ENCODE results near the gene WFIKKN1. TPM values are rescaled to one million over a fixed set of nuclear protein-coding genes. Genes with fewer than 3 reads are reported as not detected.

Gene WFIKKN1
- total and polyA plus RNA-seq, 2 experiments from 2014 or later: 3.5 to 6.8 TPM

- Mint-ChIP-seq H3K27ac (no peak overlapping the region), H3K4me1 (peaks cover 3% of the 10 kb centered on the region; the same call in 2 of the 3 replicates), H3K4me3 (no peak overlapping the region), H3K36me3 (ENCODE audit: low read depth) (no peaks in the 10 kb centered on the region), H3K9me3 (no peaks in the 10 kb centered on the region), H3K27me3 (ENCODE audit: insufficient read depth, low read depth, poor library complexity) (peaks cover 8% of the 10 kb centered on the region)
- ATAC-seq (no peak), DNase-seq (ENCODE audit: low spot score) (no peak)
- H3K4me2 ChIP-seq: no peak overlapping the region
- H3K36me3 ChIP-seq (ENCODE audit: insufficient read depth): no peaks in the 10 kb centered on the region
- H3K27ac ChIP-seq (ENCODE audit: low read depth): no peak overlapping the region
- TF ChIP-seq CTCF (conservative IDR thresholded peaks at IDR 0.05; ENCODE audit: low read depth in 2 of 2): no peak
- no peaks in the 10 kb centered on the region for H3K9me2 ChIP-seq (ENCODE audit: insufficient read depth)
- H3K79me2 ChIP-seq (replicated peaks; ENCODE audit: insufficient read depth): peaks cover 17% of the 10 kb centered on the region; the same call in 1 of the 2 replicates
- H4K20me1 ChIP-seq (replicated peaks; ENCODE audit: insufficient read depth): no peaks in the 10 kb centered on the region; the same call in 1 of the 2 replicates
- H3K27me3 ChIP-seq (ENCODE audit: insufficient read depth): no peaks in the 10 kb centered on the region
- peaks cover 5% of the 10 kb centered on the region; the same call in 1 of the 2 replicates for H3K4me1 ChIP-seq (ENCODE audit: insufficient read depth)
- peaks cover 9% of the 10 kb centered on the region; the same call in 1 of the 2 replicates for H3F3A ChIP-seq (replicated peaks; ENCODE audit: low read depth)
- H2AFZ ChIP-seq: no peak overlapping the region
- no peak overlapping the region for H3K4me3 ChIP-seq
Observed at GRCh38 chr16:646679-647172, 15.9 kb downstream of the WFIKKN1 start.

DNA sequence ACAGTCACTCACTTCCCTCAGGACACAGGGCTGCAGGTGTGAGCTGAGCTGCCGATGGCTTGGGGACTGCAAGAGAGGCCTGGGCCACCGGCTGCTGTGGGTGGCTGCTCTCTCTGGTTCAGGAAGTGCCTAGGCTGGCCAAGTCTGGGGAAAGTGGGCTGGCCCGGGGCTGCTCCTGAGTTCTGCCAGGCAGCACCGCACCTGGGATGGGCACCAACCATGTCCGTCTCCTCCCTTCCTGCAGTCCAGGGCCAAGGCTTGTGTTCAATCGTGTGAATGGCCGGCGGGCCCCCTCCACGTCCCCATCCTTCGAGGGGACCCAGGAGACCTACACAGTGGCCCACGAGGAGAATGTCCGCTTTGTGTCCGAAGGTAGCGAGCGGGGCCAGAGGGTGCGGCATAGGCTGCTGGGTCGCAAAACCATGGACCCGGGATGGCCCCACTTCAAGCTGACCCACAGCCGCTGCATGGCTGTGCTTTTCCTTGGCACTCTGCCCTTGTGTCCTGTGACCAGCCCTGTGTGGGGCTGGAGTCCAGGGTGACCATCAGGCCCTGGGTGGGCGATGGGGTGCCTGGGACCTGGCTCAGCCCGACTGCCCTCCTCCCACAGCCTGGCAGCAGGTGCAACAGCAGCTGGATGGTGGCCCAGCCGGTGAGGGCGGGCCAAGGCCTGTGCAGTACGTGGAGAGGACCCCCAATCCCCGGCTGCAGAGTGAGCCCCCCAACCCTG is 16.6 kb downstream of the WFIKKN1 start:
- H3K4me2 ChIP-seq: no peak overlapping the region
- peaks cover 8% of the 10 kb centered on the region for H3K27me3 Mint-ChIP-seq (ENCODE audit: insufficient read depth, low read depth, poor library complexity)
- ATAC-seq: no peak
- TF ChIP-seq NANOG (IDR thresholded peaks at IDR 0.05; ENCODE audit: borderline replicate concordance) (no peak), EZH2phosphoT487 (IDR thresholded peaks at IDR 0.05; ENCODE audit: unreplicated experiment) (no peak), CTCF (conservative IDR thresholded peaks at IDR 0.05; ENCODE audit: low read depth in 2 of 2) (no peak), ZNF114 (CRISPR knock-in tag; IDR thresholded peaks at IDR 0.05) (no peak), ZNF331 (CRISPR knock-in tag; IDR thresholded peaks at IDR 0.05; ENCODE audit: low read depth) (no peak), EZH2 (IDR thresholded peaks at IDR 0.05; ENCODE audit: low read depth, unreplicated experiment) (no peak), CREB1 (CRISPR knock-in tag; IDR thresholded peaks at IDR 0.05; ENCODE audit: low read depth) (no peak)
- TF ChIP-seq, protein P1, sequence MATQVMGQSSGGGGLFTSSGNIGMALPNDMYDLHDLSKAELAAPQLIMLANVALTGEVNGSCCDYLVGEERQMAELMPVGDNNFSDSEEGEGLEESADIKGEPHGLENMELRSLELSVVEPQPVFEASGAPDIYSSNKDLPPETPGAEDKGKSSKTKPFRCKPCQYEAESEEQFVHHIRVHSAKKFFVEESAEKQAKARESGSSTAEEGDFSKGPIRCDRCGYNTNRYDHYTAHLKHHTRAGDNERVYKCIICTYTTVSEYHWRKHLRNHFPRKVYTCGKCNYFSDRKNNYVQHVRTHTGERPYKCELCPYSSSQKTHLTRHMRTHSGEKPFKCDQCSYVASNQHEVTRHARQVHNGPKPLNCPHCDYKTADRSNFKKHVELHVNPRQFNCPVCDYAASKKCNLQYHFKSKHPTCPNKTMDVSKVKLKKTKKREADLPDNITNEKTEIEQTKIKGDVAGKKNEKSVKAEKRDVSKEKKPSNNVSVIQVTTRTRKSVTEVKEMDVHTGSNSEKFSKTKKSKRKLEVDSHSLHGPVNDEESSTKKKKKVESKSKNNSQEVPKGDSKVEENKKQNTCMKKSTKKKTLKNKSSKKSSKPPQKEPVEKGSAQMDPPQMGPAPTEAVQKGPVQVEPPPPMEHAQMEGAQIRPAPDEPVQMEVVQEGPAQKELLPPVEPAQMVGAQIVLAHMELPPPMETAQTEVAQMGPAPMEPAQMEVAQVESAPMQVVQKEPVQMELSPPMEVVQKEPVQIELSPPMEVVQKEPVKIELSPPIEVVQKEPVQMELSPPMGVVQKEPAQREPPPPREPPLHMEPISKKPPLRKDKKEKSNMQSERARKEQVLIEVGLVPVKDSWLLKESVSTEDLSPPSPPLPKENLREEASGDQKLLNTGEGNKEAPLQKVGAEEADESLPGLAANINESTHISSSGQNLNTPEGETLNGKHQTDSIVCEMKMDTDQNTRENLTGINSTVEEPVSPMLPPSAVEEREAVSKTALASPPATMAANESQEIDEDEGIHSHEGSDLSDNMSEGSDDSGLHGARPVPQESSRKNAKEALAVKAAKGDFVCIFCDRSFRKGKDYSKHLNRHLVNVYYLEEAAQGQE (IDR thresholded peaks at IDR 0.05; ENCODE audit: unreplicated experiment): no peak

More for the DNA sequence above, 16.6 kb downstream of the WFIKKN1 start:
- Histone ChIP-seq H3K4me1 (ENCODE audit: insufficient read depth) (peaks cover 5% of the 10 kb centered on the region; the same call in 1 of the 2 replicates), H3K27ac (ENCODE audit: low read depth) (no peak overlapping the region), H2AFZ (no peak overlapping the region), H3K4me3 (no peak overlapping the region), H3F3A (replicated peaks; ENCODE audit: low read depth) (peaks cover 9% of the 10 kb centered on the region; the same call in 1 of the 2 replicates), H4K20me1 (replicated peaks; ENCODE audit: insufficient read depth) (no peaks in the 10 kb centered on the region; the same call in 1 of the 2 replicates), H3K9me2 (ENCODE audit: insufficient read depth) (no peaks in the 10 kb centered on the region), H3K27me3 (ENCODE audit: insufficient read depth) (no peaks in the 10 kb centered on the region), H3K36me3 (ENCODE audit: insufficient read depth) (no peaks in the 10 kb centered on the region), H3K79me2 (replicated peaks; ENCODE audit: insufficient read depth) (peaks cover 17% of the 10 kb centered on the region; the same call in 1 of the 2 replicates)
- peaks cover 3% of the 10 kb centered on the region; the same call in 2 of the 3 replicates for H3K4me1 Mint-ChIP-seq
- no peak overlapping the region for H3K4me3 Mint-ChIP-seq
- DNase-seq (ENCODE audit: low spot score): no peak
- H3K9me3 Mint-ChIP-seq: no peaks in the 10 kb centered on the region
- H3K36me3 Mint-ChIP-seq (ENCODE audit: low read depth): no peaks in the 10 kb centered on the region
- H3K27ac Mint-ChIP-seq: no peak overlapping the region

Measured in GM23338 (cell line).